ENCODE results near the gene NETO2.
"Not testable (repeated sequence)": the region's sequence is repeated elsewhere in the genome, so short reads cannot be mapped to it uniquely, and the experiment has no call there.

Gene NETO2

DNA sequence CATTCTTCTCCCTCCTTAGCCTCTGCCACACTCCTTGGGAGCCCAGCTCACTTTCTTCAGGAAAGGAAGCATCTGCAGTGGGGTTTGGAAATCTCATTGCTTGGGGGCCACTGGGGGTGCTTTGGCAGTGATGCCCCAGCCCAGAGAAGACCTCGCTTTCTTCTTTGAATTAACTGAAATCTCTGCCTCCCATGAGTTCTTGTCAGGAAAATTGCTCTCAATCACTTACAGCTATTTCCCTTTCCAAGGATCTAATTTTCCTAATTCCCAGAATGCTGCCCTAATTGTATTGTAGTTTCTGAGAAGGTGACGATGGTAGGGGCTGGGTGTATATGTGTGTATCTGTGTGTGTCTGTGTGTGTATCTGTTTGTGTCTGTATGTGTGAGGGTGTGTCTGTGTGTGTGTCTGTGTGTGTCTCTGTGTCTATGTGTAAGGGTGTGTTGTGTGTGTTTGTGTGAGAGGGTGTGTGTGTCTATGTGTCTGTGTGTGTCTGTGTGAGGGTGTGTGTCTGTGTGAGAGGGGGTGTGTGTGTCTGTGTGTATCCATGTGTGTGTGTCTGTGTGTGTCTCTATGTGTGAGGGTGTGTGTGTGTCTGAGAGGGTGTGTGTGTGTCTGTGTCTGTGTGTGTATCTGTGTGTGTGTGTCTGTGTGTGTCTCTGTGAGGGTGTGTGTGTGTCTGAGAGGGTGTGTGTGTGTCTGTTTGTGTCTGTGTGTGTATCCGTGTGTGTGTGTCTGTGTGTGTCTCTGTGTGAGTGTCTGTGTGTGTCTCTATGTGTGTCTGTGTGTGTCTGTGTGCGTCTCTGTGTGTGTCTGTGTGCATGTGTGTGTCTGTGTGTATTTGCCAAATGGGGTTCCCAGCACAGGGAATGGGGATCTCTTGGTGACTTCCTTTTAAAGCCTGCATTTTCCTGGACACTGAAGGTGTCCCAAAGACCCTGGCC, 86.8 kb downstream of the NETO2 start:
- DNase-seq (ENCODE audit: insufficient read length, low spot score) (no peak), FAIRE-seq (no peak)
- TF ChIP-seq CTCF (IDR thresholded peaks at IDR 0.05; ENCODE audit: insufficient read depth, missing control alignments) = no peak

DNA sequence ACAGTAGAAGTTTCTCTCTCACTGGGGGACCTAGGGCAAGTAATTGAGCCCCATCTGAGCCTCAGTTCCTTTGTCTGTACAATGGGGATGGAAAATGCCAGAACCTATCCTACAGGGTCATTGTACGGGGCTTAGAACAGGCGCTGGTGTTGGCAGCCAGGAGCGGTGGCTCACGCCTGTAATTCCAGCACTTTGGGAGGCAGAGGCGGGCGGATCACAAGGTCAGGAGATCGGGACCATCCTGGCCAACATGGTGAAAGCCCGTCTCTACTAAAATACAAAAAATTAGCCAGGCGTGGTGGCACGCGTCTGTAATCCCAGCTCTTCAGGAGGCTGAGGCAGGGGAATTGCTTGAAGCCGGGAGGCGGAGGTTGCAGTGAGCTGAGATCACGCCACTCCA, 87.7 kb downstream of the NETO2 start:
- not testable (repeated sequence) for FAIRE-seq; DNase-seq (ENCODE audit: insufficient read length, low spot score)

DNA sequence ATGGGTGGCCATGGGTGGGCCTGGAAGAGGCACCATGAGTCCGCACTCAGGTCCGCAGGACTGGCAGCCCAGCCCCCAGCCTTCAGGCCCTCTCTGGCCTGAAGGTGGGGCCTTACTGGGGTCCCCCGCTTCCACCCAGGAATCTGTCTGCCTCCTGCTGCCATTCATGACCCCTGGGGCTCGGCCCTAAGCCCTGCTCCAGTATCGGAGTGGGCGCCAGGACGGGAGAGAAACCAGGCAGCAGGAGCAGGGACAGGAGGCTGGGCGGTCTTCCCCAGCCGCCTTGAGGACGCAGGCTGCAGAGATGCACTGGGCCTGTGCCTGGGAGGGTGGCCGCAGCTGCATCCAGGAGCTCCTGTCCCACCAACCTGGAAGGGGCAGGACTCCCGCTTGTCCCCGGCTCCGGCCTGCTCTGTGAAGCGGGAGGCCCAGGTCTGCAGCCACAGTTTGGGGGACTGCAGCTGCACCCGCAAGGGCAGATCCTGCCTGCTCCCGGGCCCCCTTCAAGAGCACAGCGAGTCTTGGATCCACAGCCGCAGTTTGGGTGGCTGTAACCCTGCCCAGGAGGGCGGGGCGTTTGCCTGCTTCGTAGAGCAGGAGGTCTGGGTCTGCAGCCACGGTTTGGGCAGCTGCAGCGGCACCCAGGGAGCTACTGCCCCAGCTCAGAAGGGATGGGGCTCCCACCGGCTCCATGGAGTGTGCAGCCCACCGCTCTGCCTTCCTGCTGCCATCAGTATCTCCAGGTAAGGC, 88.4 kb downstream of the NETO2 start:
- FAIRE-seq = no peak
- no peak for TF ChIP-seq CTCF (IDR thresholded peaks at IDR 0.05; ENCODE audit: insufficient read depth, missing control alignments)
- DNase-seq (ENCODE audit: insufficient read length, low spot score) = no peak

- no peak for TF ChIP-seq CTCF (IDR thresholded peaks at IDR 0.05; ENCODE audit: insufficient read depth, missing control alignments)
- DNase-seq (ENCODE audit: insufficient read length, low spot score) (no peak), FAIRE-seq (no peak)
Measured at GRCh38 chr16:47054306-47054705, 89.4 kb downstream of the NETO2 start.

GRCh38 chr16:47053895-47054294, 89.8 kb downstream of the NETO2 start:
- TF ChIP-seq CTCF (IDR thresholded peaks at IDR 0.05; ENCODE audit: insufficient read depth, missing control alignments) = no peak
- FAIRE-seq (no peak), DNase-seq (ENCODE audit: insufficient read length, low spot score) (no peak)

DNA sequence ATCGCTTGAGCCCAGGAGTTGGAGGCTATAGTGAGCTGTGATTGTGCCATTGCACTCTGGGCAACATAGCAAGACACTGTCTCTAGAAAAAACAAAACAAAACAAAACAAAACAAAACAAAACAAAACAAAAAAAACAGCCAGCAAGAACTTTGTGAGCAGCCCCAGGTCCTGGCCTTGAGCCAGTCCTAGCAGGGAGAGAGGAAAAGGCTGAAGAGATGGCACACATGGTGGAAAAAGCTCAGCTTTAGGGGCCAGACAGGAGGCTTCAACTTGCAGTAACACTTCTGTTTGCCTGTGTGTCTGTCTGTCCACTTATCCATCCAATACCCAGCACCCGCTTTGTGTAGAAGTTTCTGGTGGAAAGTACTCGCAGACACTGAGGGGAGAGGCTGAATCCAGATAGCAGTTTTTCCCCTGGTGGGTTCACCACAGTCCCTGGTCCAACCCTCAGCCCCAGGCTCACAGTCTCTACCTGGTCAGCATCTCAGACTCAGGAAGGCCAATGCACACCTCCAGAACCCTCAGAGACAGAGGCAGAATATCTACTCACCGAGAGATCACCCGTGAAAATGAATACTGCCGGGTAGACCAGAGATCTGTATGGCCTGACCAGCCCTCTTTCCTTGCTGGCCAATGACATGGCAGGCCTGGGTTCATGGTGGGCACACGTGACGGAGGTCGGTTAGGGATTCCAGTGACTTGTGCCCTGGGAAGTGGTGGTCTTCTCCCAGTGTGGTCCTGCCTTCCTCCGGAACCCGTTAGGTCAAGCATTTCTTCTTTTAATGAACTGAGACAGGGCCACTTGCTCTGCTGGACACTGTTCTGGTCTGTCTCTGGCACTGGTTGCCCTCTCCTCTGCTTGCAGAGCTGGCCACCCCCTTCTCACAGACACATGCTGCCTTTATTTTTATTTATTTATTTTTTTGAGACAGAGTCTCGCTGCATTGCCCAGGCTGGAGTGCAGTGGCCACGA, 90.8 kb downstream of the NETO2 start:
- TF ChIP-seq CTCF (IDR thresholded peaks at IDR 0.05; ENCODE audit: insufficient read depth, missing control alignments) = no peak
- FAIRE-seq (no peak), DNase-seq (ENCODE audit: insufficient read length, low spot score) (no peak)

GRCh38 chr16:47051031-47051430, 92.7 kb downstream of the NETO2 start:
- DNase-seq (ENCODE audit: insufficient read length, low spot score) (no peak), FAIRE-seq (no peak)
- no peak for TF ChIP-seq CTCF (IDR thresholded peaks at IDR 0.05; ENCODE audit: insufficient read depth, missing control alignments)
